Small intestine (tissue), 7 donors: ENCODE data around the gene NARS2. TPM values are rescaled to one million over a fixed set of nuclear protein-coding genes. Genes with fewer than 3 reads are reported as not detected.
"Not testable (repeated sequence)": the region's sequence is repeated elsewhere in the genome, so short reads cannot be mapped to it uniquely, and the experiment has no call there.

Experiments
- DNase-seq, 2 donors: peaks; one replicate each; pipeline versions ENCODE4 v3.0.0 to v3.0.0-alpha.2; 2013
- FAIRE-seq: peaks from 2 replicates; lab custom pipeline; 2012; peaks lifted over from hg19 to GRCh38; lab: Jason Lieb, UNC
- H3K27ac ChIP-seq, 3 donors: one replicate each; pipeline ENCODE4 v1.5.1; 2013; ENCODE audit warnings: low read length in 2 of 3, mild to moderate bottlenecking in 2 of 3, control low read depth in 1 of 3, inconsistent platforms in 1 of 3, low read depth in 1 of 3, moderate library complexity in 1 of 3
- H3K27me3 ChIP-seq, 3 donors: one replicate each; pipeline ENCODE4 v1.6.1; 2013; ENCODE audit warnings: low read length in 3 of 3, inconsistent platforms in 1 of 3; ENCODE audit not compliant: control insufficient read depth in 3 of 3, insufficient read depth in 3 of 3
- H3K36me3 ChIP-seq, 3 donors: one replicate each; pipeline ENCODE4 v1.6.1; 2013; ENCODE audit warnings: low read length in 3 of 3, inconsistent platforms in 1 of 3, low read depth in 1 of 3, mild to moderate bottlenecking in 1 of 3, moderate library complexity in 1 of 3; ENCODE audit not compliant: control insufficient read depth in 3 of 3, insufficient read depth in 2 of 3
- H3K4me1 ChIP-seq, 3 donors: one replicate each; pipeline ENCODE4 v1.6.1; 2013; ENCODE audit warnings: low read length in 2 of 3, inconsistent platforms in 1 of 3, low read depth in 1 of 3, mild to moderate bottlenecking in 1 of 3, moderate library complexity in 1 of 3; ENCODE audit not compliant: control insufficient read depth in 3 of 3, insufficient read depth in 2 of 3
- H3K4me3 ChIP-seq, 3 donors: one replicate each; pipeline ENCODE4 v1.5.1; 2013; ENCODE audit warnings: low read length in 3 of 3, control low read depth in 1 of 3, inconsistent platforms in 1 of 3, low read depth in 1 of 3, mild to moderate bottlenecking in 1 of 3, moderate library complexity in 1 of 3
- H3K9me3 ChIP-seq, 2 donors: one replicate each; pipeline ENCODE4 v1.6.1; 2013; ENCODE audit warnings: low read depth in 1 of 2, low read length in 1 of 2; ENCODE audit not compliant: control insufficient read depth in 2 of 2, insufficient read depth in 1 of 2
- whole genome bisulfite sequencing, 3 donors: extraction: QIAGEN DNeasy Blood & Tissue Kit; methylation state at CpG; one replicate each; pipeline ENCODE4 v1.1.7; 2013; 5-methylcytosine and 5-hydroxymethylcytosine counted together
- polyA plus RNA-seq, 4 donors: library from polyadenylated mRNA; stranded (reverse) in 3 of 4; unstranded in 1 of 4; fragments of 200-250 nt in 3 of 4; fragments of 120-200 nt in 1 of 4; gene quantifications; one replicate each; pipeline versions ENCODE4 v1.2.1 to v1.2.3, GENCODE V29; 2013
- donor health status: healthy with polysubstance abuse.
- donor health status: control.
- donor health status: control.
- donor health status: Bipolar disorder and iron deficiency.
- donor health status: healthy.

Gene NARS2
- polyA plus RNA-seq, 4 donors, result 8.1 to 21.8 (median 12.4) TPM

DNA sequence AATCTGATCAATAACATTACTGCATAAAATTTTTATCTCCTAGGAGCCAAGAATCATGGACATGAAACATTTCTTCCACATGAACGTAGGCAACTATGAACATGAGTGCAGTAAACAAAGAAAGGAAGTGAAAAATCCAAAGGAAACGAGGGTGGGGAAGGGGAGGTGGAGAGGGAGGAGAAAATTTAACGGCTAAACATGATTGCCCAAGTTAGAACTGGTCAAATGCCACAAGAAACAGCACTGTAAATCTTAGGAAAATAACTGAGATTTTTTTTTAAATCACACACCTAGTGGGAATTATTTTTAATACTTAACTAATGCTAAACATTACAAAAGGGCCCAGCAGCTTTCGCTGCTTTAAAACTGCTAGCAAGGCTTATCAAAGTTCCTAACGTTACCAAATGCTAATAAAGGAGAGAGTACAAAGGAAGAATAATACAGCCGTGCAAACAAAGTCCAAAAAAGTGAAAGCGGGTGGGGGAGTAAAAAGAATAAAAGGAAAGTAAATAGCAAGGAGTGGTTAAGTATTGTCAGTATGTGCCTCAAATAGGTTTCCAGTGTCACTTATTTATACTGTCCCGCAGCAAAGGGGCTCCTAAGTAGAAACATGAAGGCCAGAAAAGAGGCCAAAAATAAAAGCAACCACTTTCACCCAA lies 13.7 kb downstream of the NARS2 start:
- H3K27me3 ChIP-seq, result no peaks in the 10 kb centered on the region
- H3K36me3 ChIP-seq, result peaks cover 0 to 5% (median 3%) of the 10 kb centered on the region in 3 donors
- 6 to 20% (median 13%) methylated on average over 8 of the region's 8 CpGs for WGBS, 3 donors
- H3K4me3 ChIP-seq, result no peak overlapping the region
- FAIRE-seq (no peak), DNase-seq (peak; percentile 69 to 89)
- peak overlapping the region; percentile 10 to 78 (median 48) for H3K27ac ChIP-seq
- H3K9me3 ChIP-seq, result no peaks in the 10 kb centered on the region
- peaks cover 3 to 9% (median 6%) of the 10 kb centered on the region in 3 donors for H3K4me1 ChIP-seq

DNA sequence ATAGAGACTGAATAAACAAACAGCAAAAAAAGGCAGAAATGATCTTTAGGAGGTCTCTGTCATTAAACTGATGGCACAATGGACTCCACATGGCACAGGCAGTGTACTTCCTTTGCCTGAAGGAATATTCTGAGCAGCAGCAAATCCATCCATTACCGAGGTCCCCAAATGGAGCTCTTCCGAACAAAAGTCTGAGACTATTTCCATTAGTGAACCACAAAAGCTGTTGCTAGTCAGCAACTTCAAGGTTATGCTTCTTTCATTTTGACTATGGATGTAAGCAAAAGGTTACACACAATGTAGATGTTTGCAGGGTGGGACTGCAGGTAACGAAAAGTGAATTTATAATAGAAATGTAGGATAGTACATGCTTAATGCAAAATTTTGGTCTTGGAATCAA lies 14.5 kb downstream of the NARS2 start:
- FAIRE-seq (no peak), DNase-seq (no peak)
- Histone ChIP-seq H3K27me3 (no peaks in the 10 kb centered on the region), H3K4me1 (peaks cover 3 to 9% (median 6%) of the 10 kb centered on the region in 3 donors), H3K9me3 (no peaks in the 10 kb centered on the region), H3K4me3 (no peak overlapping the region), H3K36me3 (peaks cover 0 to 3% (median 1%) of the 10 kb centered on the region in 3 donors), H3K27ac (peak overlapping the region in 2 of 3 donors; percentile 22 to 55)
- WGBS, 3 donors, result 37 to 63% (median 51%) methylated on average over 3 of the region's 3 CpGs

DNA sequence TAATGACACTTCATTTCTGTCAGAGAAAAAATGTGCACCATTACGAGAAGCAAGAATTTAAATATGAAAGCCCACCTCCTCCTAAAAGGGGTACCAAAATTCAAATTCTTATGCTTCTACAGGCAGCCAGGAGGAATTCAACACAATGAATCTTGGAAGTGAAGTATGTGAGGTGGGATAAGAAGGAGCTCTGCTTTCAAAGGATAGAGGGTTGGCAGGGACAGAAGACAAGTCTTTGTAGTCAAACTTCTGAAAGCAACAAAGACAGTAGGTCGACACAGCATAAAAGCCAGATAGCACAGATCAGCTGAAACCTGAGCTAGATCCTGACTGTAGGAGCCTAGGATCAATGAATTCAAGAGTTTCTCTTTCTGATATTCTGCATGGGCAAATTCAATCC lies 17.4 kb downstream of the NARS2 start:
- DNase-seq (no peak), FAIRE-seq (no peak)
- peaks cover 3 to 8% (median 6%) of the 10 kb centered on the region in 3 donors for H3K4me1 ChIP-seq
- no peaks in the 10 kb centered on the region for H3K27me3 ChIP-seq
- H3K4me3 ChIP-seq, result no peak overlapping the region
- no peaks in the 10 kb centered on the region for H3K9me3 ChIP-seq
- WGBS, 3 donors, result 81 to 92% (median 83%) methylated on average over 2 of the region's 2 CpGs
- H3K27ac ChIP-seq, result no peak overlapping the region
- peaks cover 0 to 3% (median 1%) of the 10 kb centered on the region in 3 donors for H3K36me3 ChIP-seq

DNA sequence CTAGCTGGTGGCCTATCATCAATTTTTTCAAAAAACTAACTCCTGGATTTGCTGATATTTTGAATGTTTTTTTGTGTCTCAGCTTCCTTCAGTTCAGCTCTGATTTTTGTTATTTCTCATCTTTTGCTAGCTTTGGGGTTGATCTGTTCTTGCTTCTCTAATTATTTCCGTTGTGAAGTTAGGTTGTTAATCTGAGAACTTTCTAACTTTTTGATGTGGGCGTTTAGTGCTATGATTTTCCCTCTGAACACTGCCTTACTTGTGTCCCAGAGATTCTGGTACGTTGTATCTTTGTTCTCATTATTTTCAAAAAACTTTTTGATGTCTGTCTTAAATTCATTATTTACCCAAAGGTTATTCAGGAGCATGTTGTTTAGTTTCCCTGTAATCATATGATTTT lies 19.1 kb downstream of the NARS2 start:
- Histone ChIP-seq H3K27me3 (no peaks in the 10 kb centered on the region), H3K9me3 (no peaks in the 10 kb centered on the region), H3K4me1 (peaks cover 0 to 3% (median 1%) of the 10 kb centered on the region in 3 donors), H3K27ac (no peak overlapping the region), H3K4me3 (no peak overlapping the region), H3K36me3 (peaks cover 0 to 3% (median 1%) of the 10 kb centered on the region in 3 donors)
- DNase-seq (no peak), FAIRE-seq (no peak)
- WGBS, 3 donors, result 78 to 91% (median 86%) methylated on average over 3 of the region's 3 CpGs

DNA sequence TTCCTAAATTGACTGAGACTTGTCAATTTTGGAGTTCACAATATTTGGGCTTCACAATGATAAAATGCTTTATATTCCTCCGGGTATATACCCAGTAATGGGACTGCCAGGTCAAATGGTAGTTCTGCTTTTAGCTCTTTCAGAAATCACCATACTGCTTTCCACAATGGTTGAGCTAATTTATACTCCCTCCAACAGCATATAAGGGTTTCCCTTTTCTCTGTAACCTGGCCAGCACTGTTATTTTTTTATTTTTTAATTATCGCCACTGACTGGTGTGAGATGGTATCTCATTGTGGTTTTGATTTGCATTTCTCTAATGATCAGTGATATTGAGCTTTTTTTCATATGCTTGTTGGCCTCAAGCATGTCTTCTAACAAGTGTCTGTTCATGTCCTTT lies 21.8 kb downstream of the NARS2 start:
- FAIRE-seq, result no peak
- 88 to 97% (median 91%) methylated on average over 2 of the region's 2 CpGs for WGBS, 3 donors
- Histone ChIP-seq H3K4me1 (peaks cover 4 to 7% (median 4%) of the 10 kb centered on the region in 3 donors), H3K9me3 (no peaks in the 10 kb centered on the region), H3K27ac (no peak overlapping the region), H3K4me3 (no peak overlapping the region), H3K27me3 (no peaks in the 10 kb centered on the region), H3K36me3 (peaks cover 0 to 1% (median 0%) of the 10 kb centered on the region in 3 donors)
- DNase-seq, result no peak

DNA sequence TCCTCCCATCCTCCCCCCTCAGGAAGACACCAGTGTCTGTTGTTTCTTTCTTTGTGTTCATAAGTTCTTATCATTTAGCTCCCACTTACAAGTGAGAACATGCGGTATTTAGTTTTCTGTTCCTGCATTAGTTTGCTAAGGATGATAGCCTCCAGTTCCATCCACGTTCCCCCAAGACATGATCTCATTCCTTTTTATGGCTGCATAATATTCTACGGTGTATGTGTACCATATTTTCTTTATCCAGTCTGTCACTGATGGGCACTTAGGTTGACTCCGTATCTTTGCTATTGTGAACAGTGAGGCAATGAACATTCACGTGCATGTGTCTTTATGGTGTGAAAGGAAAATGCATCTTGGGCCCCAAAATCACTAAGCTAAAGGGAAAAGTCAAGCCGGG lies 22.5 kb downstream of the NARS2 start:
- 96 to 98% (median 97%) methylated on average over 6 of the region's 6 CpGs for WGBS, 3 donors
- FAIRE-seq, H3K4me3 ChIP-seq: not testable (repeated sequence)

DNA sequence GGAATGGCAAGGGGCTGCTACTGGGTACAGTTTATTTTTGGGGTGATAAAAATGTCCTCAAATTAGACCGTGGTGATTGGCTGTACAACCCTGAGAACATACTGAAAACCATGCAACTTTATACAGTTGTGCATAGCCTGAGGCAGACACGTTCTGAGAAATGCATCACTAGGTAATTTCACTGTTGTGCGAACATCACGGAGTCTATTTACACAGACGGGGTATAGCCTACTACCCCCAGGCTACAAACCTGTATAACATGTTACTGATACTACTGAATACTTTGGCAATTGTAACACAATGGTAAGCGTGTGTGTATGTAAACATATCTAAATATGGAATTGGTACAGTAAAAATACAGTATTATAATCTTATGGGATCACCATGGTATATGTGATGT lies 23.6 kb downstream of the NARS2 start:
- Histone ChIP-seq H3K27me3 (no peaks in the 10 kb centered on the region), H3K4me3 (no peak overlapping the region), H3K36me3 (no peaks in the 10 kb centered on the region), H3K9me3 (no peaks in the 10 kb centered on the region), H3K4me1 (peaks cover 4 to 7% (median 4%) of the 10 kb centered on the region in 3 donors), H3K27ac (no peak overlapping the region)
- no peak for FAIRE-seq
- 75 to 83% (median 78%) methylated on average over 6 of the region's 6 CpGs for WGBS, 3 donors
- DNase-seq, result no peak

More for the DNA sequence above, 22.5 kb downstream of the NARS2 start:
- not testable (repeated sequence) for H3K27me3 ChIP-seq, DNase-seq, H3K9me3 ChIP-seq, H3K36me3 ChIP-seq, H3K27ac ChIP-seq, H3K4me1 ChIP-seq

DNA sequence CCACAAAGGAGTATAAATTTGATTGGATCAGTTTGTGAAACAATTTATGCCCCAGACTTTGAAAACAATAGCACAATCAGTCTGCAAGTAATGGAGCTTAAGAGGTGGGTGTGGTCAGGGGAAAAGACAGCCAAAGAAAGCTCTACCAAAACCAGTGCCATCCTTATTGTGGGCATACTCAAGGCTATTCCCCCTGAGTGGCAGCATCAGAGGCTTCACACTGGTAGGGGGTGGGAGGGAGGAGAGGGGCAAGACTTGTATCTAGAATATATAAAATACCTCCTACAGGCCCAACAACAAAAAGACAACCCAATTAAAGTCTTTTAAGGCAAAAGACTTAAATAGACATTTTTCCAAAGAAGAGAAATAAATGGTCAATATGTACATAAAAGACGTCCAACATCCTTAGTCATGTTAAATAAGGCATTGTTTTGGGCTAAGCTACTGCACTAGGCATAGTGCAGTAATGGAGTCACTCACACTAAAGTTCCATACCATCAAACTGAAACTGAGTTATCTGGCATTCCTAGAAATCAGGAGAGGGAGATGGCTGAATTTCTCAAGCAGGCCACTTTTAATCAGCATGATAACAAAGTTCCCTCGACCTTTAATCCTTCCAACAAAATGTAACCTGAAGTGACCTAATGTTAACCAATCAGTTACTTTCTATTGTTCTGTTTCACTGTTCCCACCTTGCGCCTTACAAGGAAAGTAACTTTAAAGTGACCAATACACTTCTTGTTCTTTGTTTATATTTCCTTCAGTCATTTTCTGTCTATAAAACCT lies 24.8 kb downstream of the NARS2 start:
- DNase-seq (peak; percentile 73 to 89), FAIRE-seq (no peak)
- H3K27ac ChIP-seq, result no peak overlapping the region
- H3K9me3 ChIP-seq, result no peaks in the 10 kb centered on the region
- H3K27me3 ChIP-seq, result no peaks in the 10 kb centered on the region
- H3K36me3 ChIP-seq, result no peaks in the 10 kb centered on the region
- WGBS, 3 donors, result 14 to 59% (median 32%) methylated on average over 3 of the region's 3 CpGs
- no peak overlapping the region for H3K4me3 ChIP-seq
- H3K4me1 ChIP-seq, result peaks cover 4 to 7% (median 4%) of the 10 kb centered on the region in 3 donors
